ENCODE measurements around the gene MUTYH.

DNA sequence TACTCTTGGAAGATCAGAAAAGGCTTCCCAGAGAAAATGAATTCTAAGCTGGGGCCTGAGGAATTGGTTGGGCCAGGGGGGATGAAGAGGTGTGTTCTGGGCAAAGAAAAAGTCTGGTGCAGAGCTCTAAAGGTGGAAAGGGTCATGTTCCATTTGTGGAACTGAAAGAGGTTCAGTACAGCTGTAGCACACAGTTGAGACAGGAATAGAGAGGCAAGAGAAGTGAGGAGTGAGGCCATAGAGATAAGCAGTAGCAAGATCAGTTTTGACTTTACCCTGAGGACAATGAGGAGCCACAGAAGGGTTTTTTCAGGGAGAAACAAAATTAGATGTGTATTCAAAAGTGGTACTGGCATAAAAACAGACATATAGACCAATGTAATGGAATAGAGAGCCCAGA lies 30.3 kb upstream of the MUTYH start:
- TF ChIP-seq, protein P1, sequence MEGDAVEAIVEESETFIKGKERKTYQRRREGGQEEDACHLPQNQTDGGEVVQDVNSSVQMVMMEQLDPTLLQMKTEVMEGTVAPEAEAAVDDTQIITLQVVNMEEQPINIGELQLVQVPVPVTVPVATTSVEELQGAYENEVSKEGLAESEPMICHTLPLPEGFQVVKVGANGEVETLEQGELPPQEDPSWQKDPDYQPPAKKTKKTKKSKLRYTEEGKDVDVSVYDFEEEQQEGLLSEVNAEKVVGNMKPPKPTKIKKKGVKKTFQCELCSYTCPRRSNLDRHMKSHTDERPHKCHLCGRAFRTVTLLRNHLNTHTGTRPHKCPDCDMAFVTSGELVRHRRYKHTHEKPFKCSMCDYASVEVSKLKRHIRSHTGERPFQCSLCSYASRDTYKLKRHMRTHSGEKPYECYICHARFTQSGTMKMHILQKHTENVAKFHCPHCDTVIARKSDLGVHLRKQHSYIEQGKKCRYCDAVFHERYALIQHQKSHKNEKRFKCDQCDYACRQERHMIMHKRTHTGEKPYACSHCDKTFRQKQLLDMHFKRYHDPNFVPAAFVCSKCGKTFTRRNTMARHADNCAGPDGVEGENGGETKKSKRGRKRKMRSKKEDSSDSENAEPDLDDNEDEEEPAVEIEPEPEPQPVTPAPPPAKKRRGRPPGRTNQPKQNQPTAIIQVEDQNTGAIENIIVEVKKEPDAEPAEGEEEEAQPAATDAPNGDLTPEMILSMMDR (IDR thresholded peaks at IDR 0.05), result no peak
- TF ChIP-seq EZH2phosphoT487 (IDR thresholded peaks at IDR 0.05), result no peak

Data from neural progenitor cell (in vitro differentiated cells).